HG03095 (cell line): ENCODE results near the gene AJUBA.
"Not testable (repeated sequence)": the region's sequence is repeated elsewhere in the genome, so short reads cannot be mapped to it uniquely, and the experiment has no call there.

ENCODE experiments used
- ATAC-seq: cut with Tn5 transposase; IDR thresholded peaks from one replicate; pipeline ENCODE4 v1.9.1; 2021; ENCODE audit warnings: moderate library complexity; ENCODE audit not compliant: unreplicated experiment

Gene AJUBA

DNA sequence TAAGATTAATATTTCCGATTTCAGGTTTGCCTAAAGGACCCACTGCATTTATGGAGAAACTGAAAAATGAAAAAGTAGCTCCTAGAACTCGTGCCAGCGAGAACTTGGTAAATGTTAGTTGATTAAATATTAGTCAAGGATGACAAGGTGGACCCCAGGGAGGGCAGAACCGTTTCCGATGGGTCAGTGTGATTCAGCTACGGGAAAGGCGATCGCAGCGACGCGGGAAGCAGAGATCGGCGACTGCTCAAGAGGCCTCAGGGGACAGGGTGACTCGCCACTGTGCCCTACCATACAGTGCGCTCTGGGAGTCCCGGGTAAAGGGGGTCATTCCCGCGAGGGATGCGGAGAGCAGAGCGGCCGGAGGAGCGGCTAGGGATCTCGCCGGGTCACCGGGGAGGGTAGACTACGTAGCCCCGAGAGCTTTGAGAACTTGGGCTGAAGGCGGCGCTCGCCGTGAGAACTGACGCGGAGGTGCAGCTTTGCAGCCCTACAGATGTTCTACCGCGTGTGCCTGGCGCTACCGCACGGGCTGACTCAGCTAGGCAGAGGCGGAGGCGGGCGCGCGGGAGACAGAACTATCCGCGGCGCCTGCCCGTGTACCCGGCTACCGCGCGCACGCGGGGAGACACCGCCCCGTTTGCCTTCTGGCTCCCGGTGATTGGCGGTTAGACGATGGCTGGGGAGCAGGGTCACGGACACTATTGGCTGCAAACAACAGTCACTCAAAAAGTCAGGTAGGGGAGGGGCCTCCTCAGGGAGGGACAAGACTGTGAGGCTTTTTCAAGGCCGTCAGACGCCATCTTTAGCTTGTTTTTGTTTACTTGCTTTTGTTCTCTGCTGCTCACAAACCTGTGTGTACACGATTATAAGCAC, 24.4 kb upstream of the AJUBA start:
- ATAC-seq, result peak; percentile 92

DNA sequence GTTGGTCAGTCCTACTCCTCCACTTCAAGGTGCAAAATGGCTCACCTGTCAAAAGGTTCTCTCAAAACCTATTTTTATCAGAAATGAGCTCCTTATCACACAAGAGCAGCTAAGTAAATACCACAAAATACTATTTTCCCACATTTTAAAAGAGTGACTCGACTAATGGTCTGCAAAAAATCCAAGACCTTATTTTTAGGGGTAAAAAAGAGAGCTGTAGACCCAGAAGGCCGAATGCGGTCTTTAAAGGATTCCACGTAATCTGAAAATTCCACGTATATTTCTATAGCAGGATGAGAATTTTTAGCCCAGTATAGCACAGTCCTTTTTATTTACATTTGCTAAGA, 23.8 kb upstream of the AJUBA start:
- no peak for ATAC-seq

DNA sequence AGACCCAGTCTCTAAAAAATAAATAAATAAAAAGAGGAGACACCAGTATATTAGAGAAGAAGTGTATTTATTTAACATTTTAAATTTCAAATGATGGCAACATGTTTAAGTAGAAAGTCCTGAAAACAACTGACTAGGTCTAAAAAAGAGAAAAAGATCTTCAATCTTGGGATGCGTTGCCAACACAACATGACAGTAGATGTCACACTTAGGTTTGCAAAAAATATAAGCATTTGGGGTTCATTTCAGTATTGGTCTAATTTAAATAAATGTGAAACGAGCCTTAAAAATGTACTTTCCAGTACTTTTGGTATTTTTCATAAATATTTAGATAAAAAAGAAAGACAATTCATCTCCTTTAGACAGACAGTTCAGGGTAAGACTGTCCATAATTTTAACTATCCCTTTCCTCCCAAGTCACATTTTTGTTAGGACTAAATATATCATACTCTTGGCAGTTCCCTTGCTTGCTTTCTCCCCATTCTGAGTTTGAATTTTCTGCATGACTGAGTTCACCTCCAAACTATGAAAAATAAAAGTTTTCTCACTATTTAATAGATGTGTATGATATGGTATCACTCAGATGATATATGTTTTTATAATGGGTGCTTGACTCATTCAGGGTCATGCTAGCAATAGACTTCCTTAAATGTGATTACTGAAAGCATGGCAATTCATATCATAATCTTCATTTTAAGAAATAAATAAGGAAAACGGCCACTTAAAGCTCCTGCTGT, 23.3 kb upstream of the AJUBA start:
- no peak for ATAC-seq

DNA sequence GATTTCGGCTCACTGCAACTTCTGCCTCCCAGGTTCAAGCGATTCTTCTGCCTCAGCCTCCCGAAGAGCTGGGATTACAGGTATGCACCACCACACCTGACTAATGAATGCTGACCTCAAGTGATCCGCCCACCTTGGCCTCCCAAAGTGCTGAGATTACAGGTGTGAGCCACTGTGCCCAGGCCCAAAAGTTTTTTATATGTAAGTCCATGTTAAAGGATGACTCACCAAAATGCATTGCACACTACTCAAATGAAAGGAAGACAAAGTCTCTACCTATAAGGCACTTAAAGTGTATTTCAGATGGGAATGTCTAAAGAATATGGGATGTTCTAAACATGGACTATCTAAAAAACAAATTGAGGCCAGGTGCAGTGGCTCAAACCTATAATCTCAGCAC, 21.9 kb upstream of the AJUBA start:
- not testable (repeated sequence) for ATAC-seq

DNA sequence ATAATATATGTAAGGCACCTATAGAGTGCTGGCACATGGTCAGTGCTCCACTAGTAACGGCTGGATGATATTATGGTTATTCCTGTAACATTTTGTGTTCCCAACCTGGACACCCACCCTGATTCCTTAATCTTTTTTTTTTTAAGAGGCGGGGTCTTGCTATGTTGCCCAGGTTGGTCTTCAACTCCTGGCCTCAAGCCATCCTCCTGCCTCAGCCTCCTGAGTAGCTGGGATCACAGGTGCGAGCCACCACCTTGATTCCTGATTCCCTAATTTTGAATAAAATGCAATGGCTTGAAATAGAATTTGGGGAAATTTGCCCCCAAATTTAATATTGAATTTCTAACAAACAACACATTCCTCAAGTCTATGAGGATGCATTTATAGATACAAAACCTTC, 20.2 kb upstream of the AJUBA start:
- no peak for ATAC-seq

DNA sequence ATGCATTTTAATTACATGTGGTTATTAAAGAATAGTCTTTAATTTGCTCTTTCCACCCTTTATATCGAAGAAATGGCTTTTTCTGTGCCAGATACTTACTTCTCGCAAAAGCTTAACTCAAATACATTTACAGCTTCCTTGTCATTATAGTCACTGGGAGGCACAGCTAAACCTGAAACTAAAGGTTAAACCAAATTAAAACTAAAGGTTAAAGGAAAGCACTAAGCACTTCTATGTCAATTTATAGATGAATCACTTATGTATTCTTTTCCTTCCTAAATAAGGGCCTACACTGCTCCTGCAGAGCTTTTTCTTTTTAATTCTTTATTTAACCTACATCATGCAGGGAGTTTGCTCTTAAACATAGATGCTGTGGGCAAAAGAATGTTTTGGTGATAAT, 18.5 kb upstream of the AJUBA start:
- ATAC-seq, result no peak

DNA sequence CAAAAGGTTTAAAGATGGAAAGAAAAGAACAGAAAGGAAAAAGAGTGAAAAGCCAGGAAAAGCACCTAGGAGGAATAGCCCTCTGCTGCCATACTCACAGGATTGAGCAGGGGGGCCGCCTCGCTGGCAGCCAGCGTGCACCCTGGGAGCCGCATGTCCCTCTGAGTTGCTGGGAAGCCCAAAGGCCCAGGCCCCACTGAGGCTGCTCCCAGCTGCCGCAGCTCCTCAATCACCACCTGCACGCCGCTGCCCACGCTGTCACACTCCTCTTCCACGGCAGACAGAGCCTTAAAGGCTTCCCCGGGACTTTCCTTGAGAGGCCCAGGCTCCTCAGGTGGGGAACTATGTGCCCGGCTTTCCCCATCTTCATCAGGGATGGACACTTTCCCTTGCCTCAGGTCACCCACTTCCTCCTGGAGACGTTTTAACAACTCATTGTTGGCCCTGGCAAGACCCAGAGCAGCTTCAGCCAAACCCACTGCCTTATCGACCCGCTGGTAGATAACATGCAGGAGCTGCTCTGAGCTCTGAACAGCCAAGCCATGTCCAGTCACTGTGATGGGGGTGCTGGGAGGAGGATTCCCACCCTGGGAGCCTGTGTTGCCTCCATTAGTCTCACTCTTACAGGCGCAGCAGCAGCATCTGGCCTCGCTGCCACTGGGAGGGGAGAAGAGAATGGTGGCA, 16.1 kb upstream of the AJUBA start:
- ATAC-seq, result no peak

DNA sequence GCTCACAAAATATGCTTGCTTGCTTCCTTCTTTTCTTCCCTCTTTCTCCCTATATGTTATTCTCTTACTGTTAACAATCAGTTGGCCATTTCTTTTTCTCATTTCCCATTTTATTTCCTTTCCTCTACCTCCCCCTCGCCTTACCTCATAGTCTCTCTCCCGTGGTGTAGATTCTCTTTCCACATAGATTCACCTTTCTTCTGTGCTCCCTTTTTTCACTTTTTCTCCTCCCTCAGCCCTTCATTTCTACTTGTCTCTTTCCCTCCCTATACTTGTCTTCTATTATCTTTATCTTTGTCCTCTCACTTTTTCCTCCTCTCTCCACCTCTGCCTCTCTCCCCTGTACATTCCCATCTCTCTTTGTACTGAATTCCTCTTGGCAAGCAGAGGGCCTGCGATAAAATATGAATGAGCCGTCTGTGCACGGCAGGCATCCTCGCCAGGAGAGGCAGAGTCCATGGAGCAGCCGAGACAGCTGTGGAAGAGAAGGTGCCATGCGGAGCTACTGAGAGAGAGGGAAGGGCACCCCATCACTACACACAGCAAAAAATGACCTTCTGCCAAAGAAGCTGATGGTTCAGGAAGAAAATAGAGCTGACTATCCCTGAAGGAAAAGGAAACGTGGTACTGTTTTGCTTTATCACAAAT, 15.4 kb upstream of the AJUBA start:
- no peak for ATAC-seq

DNA sequence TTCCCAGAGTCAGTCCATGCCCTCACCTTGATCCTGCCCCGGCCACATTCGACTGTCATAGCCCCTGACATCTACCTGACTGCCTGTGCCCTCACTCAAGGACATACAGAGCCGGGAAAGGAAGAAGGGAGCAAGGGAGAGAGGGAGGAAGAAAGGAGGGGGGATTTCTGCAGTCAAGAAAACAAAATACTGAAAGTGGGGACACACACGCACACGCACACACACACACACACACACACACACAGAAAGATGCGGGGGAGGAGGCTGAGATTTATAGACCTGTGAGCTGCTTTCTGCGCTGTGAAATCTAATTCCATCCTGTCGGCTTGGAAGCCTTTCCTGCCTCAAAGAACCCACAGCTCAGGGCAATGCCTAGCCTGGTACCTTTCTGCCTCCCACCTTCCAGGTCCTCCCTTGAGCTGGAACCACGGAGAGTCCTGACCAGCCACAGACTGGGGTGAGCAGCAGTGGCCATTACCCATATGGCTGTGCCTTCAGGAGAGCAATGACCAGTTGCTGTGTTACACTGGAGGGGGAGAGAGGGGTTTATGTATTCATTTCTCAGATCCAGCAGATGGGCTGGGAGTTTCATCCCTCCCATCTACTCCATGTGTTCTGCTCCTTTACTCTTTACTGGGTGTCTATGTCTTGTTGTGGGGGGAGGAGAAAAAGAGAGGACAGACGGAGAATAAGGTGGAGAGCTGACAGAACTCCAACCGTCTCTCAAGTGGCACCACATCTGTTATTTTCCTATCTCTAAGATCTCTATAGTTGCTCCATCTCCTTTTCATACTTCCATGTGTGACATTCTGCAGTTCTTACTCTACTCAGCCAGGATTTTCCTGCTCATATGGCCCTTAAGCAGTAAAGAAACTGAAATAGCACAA, 14.7 kb upstream of the AJUBA start:
- ATAC-seq, result no peak

DNA sequence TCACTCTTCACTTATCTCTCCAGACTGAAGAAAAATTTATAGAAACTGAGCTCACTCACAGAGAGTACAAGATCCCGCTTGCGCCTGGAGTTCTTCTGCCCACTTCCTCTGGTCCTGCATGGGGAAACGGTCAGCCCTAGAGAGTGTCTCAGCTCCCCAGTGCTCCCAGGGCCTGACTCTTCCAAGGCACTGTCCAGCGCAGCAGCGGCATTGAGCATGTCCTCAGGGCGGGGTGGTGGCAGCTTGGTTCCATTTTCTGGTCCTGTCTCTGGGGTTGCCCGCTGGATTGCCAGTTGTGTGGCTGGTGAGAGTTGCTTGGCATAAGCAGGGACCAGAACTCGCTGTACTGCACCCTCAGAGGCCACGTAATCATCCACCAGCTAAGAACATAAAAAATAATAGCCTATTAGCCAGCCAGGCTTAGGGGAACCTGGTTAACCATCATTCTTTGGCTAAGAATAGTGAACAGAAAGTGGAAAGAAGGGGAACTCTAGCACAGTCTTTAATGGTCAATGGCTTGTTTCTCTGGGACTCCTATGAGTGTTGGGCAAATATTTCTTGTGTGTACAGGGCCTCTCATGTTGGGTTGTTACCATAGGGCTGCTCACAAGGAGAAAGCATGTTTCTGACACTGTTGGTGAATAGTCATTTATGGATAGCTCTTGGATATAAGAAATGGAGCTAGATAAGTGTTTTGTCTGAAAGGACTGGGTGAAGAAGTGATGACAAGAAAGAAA, 13.7 kb upstream of the AJUBA start:
- ATAC-seq, result no peak

DNA sequence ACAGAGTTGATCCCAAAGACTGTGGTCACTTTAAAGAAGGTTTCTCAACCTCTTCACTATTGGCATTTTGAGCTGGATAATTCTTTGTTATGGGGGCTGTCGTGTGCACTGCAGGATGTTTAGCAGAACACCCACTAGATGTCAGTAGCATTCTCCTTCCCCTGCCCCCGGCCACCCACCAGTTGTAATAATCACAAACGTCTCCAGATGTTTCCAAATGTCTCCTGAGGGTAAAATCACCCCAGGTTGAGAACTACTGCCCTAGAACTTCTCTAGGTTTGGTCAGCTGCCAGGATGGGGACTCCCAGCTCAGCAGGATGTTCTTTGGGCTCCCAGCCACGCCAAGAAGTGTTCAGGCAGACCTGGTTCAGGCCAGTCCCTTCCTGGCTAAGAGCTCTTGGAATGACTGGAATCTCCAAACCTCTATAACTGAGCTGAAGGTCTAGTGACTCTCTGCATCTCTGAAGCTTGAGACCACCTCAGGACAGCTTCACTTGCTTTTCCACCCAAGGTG, 12.5 kb upstream of the AJUBA start:
- no peak for ATAC-seq

DNA sequence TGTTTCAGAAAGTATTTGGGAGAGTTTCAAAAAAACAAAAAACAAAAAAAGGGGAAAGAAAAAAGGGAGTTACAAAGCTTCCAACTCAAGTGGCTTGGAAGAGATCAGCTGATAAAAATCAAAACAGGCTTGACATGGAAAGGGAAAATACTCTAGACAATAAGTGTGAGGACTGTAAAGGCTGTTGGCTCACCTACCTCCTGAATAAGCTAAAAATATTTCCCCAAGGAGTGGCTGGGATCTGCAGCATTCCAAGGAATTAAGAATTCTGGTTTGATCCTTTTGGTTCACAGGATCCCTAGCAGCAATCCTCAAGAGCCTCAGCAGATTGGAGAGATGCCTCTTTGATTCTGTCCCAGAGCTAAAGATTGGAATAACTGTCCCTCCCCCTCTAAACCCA, 11.2 kb upstream of the AJUBA start:
- ATAC-seq, result no peak

DNA sequence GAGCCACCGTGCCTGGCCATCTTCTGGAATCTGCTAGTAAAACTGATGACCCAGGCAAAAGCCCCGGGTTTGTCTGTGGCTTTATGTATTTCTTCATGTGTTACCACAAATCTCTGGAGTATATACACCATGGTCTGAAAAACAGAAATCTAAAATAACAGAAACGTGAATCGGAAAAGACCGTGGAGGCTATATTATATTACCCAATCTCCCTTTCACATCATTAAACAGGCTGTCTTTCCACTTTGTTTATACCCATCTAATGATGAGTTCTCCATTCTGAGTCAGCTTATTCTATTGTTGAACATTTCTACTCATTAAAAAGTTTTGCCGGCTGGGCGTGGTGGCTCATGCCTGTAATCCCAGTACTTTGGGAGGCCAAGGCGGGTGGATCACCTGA, 9.5 kb upstream of the AJUBA start:
- no peak for ATAC-seq

DNA sequence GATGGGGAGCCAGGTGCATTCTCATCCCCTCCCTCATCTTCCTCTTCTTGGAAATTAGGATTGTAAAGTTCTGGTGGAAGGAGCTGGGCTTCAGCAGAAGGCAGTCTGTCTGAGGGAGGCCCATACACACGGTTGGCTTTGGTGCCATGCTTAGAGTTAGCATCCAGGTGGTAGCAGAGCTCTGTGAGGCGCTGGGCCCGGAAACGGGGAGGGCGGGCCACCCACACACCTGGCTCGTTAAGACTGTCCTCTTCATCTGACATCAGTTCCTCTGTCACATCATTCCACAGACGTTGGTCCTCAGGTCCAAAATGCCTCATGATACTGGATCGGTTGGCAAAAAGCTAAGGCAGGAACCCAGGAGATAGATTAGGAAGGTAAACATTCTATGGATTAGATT, 4.9 kb upstream of the AJUBA start:
- no peak for ATAC-seq

DNA sequence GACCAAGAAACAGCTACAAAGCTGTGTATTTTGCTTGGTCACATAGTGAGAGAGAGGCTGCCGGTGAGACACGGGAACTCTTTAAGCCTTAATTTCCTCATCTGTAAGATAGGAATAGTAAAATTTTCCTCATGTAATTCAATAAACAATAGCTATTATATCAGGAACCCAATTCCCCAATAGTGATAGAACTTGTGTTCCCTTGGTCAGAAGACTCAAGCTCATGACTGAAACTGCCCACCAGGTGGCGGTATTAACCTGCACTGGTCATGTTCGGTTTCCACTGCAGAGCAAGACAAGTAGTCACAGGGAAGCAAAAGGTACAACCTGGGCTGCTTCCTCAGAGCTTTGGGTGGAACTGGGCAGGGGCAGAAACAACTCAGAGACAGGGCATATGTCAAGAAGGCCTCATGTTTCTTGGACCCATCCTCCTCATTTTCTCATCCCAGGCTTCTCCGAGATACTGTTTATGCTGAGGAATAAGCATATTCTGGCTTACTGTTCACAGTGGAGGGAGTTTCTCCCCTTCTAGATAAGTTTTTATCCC, 4.2 kb upstream of the AJUBA start:
- no peak for ATAC-seq

DNA sequence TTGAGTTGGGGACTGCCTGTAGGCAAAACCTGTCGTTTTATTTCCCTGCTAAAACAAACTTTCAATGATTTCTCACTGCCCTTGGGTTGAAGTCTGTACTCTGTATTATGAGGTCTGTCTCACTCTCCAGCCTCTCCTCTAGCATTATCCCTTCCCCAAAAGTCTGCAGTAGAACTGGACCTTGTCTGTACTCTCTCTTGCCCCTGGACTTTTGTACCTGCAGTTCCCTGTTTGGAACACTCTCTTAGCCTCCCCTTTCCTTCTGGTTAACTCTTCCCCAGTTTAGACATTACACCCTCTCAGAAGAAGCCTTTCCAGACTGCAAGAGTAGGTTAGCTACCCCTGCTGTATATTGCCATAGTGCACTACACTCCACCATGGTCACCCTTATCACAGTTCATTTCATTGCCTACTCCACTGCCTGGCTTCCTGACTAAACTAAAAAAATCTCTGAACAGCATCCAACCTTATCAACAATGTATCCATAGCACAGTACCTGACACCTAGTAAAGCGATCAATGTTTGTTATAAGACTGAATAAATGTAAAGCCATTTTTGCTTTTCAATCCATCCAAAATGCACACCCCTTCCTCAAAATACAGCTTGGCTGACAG, 3.6 kb upstream of the AJUBA start:
- no peak for ATAC-seq

DNA sequence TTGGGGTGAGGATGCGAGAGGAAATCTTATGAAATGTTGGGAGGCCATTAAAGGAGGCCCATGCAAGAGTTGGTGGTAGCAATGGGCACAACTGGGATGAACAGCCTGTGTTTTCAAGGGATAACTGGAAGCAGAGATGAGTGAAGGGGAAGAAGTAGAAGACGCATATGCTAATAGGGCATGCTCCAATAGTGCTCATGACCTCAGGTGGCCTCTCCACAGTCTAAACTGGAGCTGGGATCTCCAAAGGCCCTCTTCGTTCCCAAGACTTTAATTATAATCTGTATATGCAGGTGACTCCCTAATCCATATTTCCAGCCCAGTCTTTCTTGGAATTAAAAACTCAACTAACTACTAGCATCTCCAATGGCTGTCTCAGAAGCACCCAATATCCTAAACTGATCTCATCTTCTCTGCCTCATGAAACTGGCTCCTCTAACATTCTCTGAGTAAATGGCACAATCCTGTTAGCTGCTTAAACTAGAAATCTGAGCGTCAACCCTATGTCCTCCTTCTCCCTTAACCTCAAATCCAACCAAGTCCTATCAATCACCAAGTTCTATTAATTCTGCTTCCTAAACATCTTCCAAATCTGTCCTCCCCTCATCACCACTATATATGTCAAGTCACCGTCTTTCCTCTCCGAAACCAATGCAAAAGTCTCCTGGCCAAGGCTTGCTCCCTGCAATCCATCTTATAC, 2.8 kb upstream of the AJUBA start:
- no peak for ATAC-seq

DNA sequence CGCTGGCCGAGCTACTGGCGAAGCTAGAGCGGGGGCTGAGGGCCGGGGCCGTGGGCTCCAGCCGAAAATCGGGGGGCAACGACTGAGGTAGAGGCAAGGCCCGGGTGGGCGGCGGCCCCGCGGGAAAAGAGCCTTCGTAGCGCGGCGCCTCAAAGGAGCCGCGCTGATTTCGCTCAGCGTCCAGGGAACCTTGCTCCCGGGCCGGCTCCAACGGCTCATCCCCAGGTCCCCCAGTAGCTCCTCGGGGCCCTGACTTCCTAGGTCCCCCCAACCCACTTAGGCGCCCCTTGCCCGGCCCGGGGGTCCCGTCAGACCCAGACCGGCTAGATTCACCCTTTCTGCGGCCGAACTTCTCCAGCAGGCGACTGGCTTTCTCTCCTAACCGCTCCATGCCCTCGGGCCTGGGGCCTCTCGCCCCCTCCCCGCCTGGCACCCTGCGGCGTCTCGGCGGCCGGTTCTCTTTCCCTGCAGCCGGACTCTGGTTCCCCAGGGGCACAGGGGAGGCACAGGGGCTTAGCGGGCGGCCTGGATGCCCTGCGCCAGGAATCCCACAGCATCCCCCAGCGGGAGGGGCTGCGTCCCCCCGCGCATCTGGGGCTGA, 375 bp downstream of the AJUBA start:
- ATAC-seq, result no peak
